CD14-positive monocyte (primary cell): ENCODE results near the gene TDRD15. TPM values are rescaled to one million over a fixed set of nuclear protein-coding genes. Genes with fewer than 3 reads are reported as not detected.

Experiments
- DNase-seq, 3 donors: peaks; one replicate each; pipeline ENCODE4 v3.0.0-alpha.2; 2011 to 2022
- H2AFZ ChIP-seq: 2 replicates; pipeline ENCODE4 v1.6.0; 2012; ENCODE audit warnings: mild to moderate bottlenecking, low read depth, low read length, inconsistent platforms; ENCODE audit not compliant: insufficient read depth, poor library complexity, severe bottlenecking
- H3K27ac ChIP-seq, 2 donors: 1 replicate in 1 of 2; 2 replicates in 1 of 2; pipeline ENCODE4 v1.5.1; 2012 to 2013; ENCODE audit warnings: low read length in 2 of 2, control low read depth in 1 of 2, inconsistent platforms in 1 of 2, low read depth in 1 of 2, mild to moderate bottlenecking in 1 of 2
- H3K27me3 ChIP-seq, 2 donors: one replicate each; pipeline versions ENCODE4 v1.6.0 to v1.6.1; 2011 to 2013; ENCODE audit warnings: low read length in 2 of 2; ENCODE audit not compliant: control insufficient read depth in 2 of 2, insufficient read depth in 2 of 2
- H3K36me3 ChIP-seq, 2 donors: replicated peaks in 1 of 2; 1 replicate in 1 of 2; 2 replicates in 1 of 2; pipeline versions ENCODE4 v1.5.1 to v1.6.1; 2012 to 2013; ENCODE audit warnings: low read length in 2 of 2, control low read depth in 1 of 2, inconsistent platforms in 1 of 2, mild to moderate bottlenecking in 1 of 2; ENCODE audit not compliant: insufficient read depth in 2 of 2, control insufficient read depth in 1 of 2
- H3K4me1 ChIP-seq, 2 donors: 1 replicate in 1 of 2; 2 replicates in 1 of 2; pipeline versions ENCODE4 v1.5.1 to v1.6.1; 2012 to 2013; ENCODE audit warnings: low read length in 2 of 2, control low read depth in 1 of 2, inconsistent platforms in 1 of 2, mild to moderate bottlenecking in 1 of 2, moderate library complexity in 1 of 2; ENCODE audit not compliant: insufficient read depth in 2 of 2, control insufficient read depth in 1 of 2
- H3K4me2 ChIP-seq: replicated peaks from 2 replicates; pipeline ENCODE3; 2012; ENCODE audit warnings: low read length, moderate library complexity, mild to moderate bottlenecking; ENCODE audit not compliant: poor library complexity, severe bottlenecking; ENCODE audit errors: extremely low read depth
- H3K4me3 ChIP-seq, 3 experiments: fragments of 200-600 bp in 1 of 3; sonication (generic) in 1 of 3; replicated peaks in 1 of 3; 1 replicate in 2 of 3; 2 replicates in 1 of 3; pipeline ENCODE4 v1.5.1; 2011 to 2013; ENCODE audit warnings: low read length in 3 of 3, mild to moderate bottlenecking in 3 of 3, control low read depth in 2 of 3, low read depth in 2 of 3, inconsistent platforms in 1 of 3, moderate library complexity in 1 of 3
- H3K79me2 ChIP-seq: 2 replicates; pipeline ENCODE4 v1.6.0; 2012; ENCODE audit warnings: mild to moderate bottlenecking, control low read depth, inconsistent platforms, low read length, moderate library complexity; ENCODE audit not compliant: insufficient read depth
- H3K9ac ChIP-seq: 2 replicates; pipeline ENCODE4 v1.6.0; 2017; ENCODE audit warnings: low read length, mild to moderate bottlenecking; ENCODE audit not compliant: insufficient read depth, poor library complexity, severe bottlenecking
- H3K9me3 ChIP-seq, 2 donors: replicated peaks in 1 of 2; 1 replicate in 1 of 2; 2 replicates in 1 of 2; pipeline versions ENCODE4 v1.5.1 to v1.6.1; 2012 to 2013; ENCODE audit warnings: low read length in 2 of 2, control low read depth in 1 of 2; ENCODE audit not compliant: control insufficient read depth in 1 of 2, insufficient read depth in 1 of 2
- H4K20me1 ChIP-seq: 2 replicates; pipeline ENCODE4 v1.6.0; 2012; ENCODE audit warnings: mild to moderate bottlenecking, low read length, control low read depth, moderate library complexity; ENCODE audit not compliant: insufficient read depth
- H3K27ac Mint-ChIP-seq, 7 donors: one replicate each; pipeline ENCODE4 v1.8.0; 2020; ENCODE audit warnings: mild to moderate bottlenecking in 7 of 7, mixed read lengths in 7 of 7, moderate library complexity in 6 of 7, inconsistent platforms in 2 of 7
- H3K27me3 Mint-ChIP-seq, 3 donors: one replicate each; pipeline ENCODE4 v1.8.0; 2021 to 2022; ENCODE audit warnings: low read depth in 3 of 3, mild to moderate bottlenecking in 3 of 3, mixed read lengths in 3 of 3, moderate library complexity in 3 of 3, inconsistent platforms in 1 of 3
- H3K36me3 Mint-ChIP-seq, 2 donors: one replicate each; pipeline ENCODE4 v1.8.0; 2020; ENCODE audit warnings: mixed read lengths in 2 of 2, inconsistent platforms in 1 of 2, mild to moderate bottlenecking in 1 of 2
- H3K4me1 Mint-ChIP-seq: one replicate; pipeline ENCODE4 v1.8.0; 2020; ENCODE audit warnings: mild to moderate bottlenecking, mixed read lengths
- H3K4me3 Mint-ChIP-seq, 2 donors: one replicate each; pipeline ENCODE4 v1.8.0; 2020; ENCODE audit warnings: mild to moderate bottlenecking in 2 of 2, mixed read lengths in 2 of 2, moderate library complexity in 1 of 2
- H3K9me3 Mint-ChIP-seq, 7 donors: one replicate each; pipeline ENCODE4 v1.8.0; 2020 to 2022; ENCODE audit warnings: mixed read lengths in 7 of 7, mild to moderate bottlenecking in 6 of 7, moderate library complexity in 6 of 7, inconsistent platforms in 2 of 7
- WGBS: methylation state at CpG from one replicate; pipeline ENCODE4 v1.1.5; 2013; ENCODE audit warnings: missing lambda C conversion rate; ENCODE audit not compliant: insufficient coverage; 5-methylcytosine and 5-hydroxymethylcytosine counted together
- intact Hi-C, 2 donors: fragments of 100-400 bp; cut with micrococcal nuclease; formaldehyde crosslinking; loops; one replicate each; pipeline versions ENCODE4 v1.15.0 to v1.15.1; 2023
- polyA plus RNA-seq, 3 donors: library from polyadenylated mRNA; depleted of rRNA in 1 of 3; unstranded in 2 of 3; stranded (reverse) in 1 of 3; fragments of 300-500 nt in 2 of 3; fragments of >200 nt in 1 of 3; fragmentation: Illumina TruSeq in 2 of 3; gene quantifications; 1 replicate in 2 of 3; 2 replicates in 1 of 3; pipeline ENCODE4 v1.2.3, GENCODE V29; 2012 to 2021
- TF ChIP-seq, protein P1 (sequence below): fragments of 200-600 bp; IDR thresholded peaks from one replicate; pipeline ENCODE4 v1.8.0; 2022; ENCODE audit warnings: antibody characterized with exemption, mild to moderate bottlenecking

Gene TDRD15
- polyA plus RNA-seq, 3 donors = not detected

DNA sequence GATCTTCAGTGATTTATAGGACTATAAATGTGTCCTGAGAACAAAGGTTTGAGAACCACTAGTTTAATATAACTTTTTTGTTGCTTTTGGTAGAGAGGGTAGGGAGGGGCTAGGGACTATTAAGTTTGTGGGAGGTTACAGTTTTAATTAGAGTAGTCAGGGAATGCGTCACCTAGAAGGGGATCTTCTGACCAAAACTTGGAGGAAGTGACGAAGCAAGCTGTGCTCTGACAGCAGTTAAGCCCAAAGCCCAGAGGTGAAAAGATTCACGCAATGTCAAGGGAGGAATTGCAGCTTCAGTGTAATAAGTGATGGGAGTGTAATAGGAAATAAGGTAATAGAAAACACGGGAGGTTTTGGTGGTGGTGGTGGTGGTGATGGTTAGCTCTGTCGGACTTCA, 8.1 kb downstream of the TDRD15 start:
- Histone ChIP-seq H3K4me2 (no peak overlapping the region), H3K4me3 (no peak overlapping the region), H3K79me2 (no peaks in the 10 kb centered on the region), H3K27me3 (no peaks in the 10 kb centered on the region), H3K27ac (no peak overlapping the region), H4K20me1 (no peaks in the 10 kb centered on the region), H2AFZ (no peak overlapping the region), H3K9ac (no peak overlapping the region), H3K9me3 (no peaks in the 10 kb centered on the region), H3K4me1 (no peaks in the 10 kb centered on the region), H3K36me3 (no peaks in the 10 kb centered on the region)
- TF ChIP-seq, protein P1, sequence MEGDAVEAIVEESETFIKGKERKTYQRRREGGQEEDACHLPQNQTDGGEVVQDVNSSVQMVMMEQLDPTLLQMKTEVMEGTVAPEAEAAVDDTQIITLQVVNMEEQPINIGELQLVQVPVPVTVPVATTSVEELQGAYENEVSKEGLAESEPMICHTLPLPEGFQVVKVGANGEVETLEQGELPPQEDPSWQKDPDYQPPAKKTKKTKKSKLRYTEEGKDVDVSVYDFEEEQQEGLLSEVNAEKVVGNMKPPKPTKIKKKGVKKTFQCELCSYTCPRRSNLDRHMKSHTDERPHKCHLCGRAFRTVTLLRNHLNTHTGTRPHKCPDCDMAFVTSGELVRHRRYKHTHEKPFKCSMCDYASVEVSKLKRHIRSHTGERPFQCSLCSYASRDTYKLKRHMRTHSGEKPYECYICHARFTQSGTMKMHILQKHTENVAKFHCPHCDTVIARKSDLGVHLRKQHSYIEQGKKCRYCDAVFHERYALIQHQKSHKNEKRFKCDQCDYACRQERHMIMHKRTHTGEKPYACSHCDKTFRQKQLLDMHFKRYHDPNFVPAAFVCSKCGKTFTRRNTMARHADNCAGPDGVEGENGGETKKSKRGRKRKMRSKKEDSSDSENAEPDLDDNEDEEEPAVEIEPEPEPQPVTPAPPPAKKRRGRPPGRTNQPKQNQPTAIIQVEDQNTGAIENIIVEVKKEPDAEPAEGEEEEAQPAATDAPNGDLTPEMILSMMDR = no peak
- no peak overlapping the region for H3K4me3 Mint-ChIP-seq
- intact Hi-C loops = no loop called here
- 73% methylated on average over 4 of the region's 5 CpGs for WGBS
- no peaks in the 10 kb centered on the region for H3K4me1 Mint-ChIP-seq
- no peak for DNase-seq
- no peaks in the 10 kb centered on the region for H3K9me3 Mint-ChIP-seq
- peaks cover 0 to 2% (median 0%) of the 10 kb centered on the region in 3 donors for H3K27me3 Mint-ChIP-seq
- no peak overlapping the region for H3K27ac Mint-ChIP-seq
- H3K36me3 Mint-ChIP-seq = no peaks in the 10 kb centered on the region

DNA sequence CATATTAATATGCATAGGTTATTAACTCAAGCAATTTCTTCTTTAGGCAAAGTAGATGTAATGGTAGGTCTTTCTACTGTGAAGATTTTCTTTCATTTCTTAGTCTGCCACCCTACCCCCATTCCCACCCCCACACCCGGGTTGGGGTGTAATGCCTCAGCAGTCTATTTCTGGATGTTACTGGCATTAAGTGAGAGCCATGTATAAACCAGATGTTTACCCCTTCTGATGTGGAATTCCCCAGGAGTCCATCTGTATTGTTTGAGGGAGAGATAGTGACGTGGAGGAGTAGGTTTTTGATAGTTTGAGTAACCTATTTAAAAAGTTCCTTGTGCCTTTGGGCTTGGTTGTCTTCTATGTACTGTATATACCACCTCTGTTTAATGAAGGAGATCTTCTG, 11.8 kb downstream of the TDRD15 start:
- no peaks in the 10 kb centered on the region for H3K27me3 ChIP-seq
- H3K4me1 ChIP-seq = no peaks in the 10 kb centered on the region
- Mint-ChIP-seq H3K9me3 (no peaks in the 10 kb centered on the region), H3K36me3 (no peaks in the 10 kb centered on the region), H3K27ac (no peak overlapping the region), H3K4me3 (no peak overlapping the region), H3K27me3 (peaks cover 0 to 2% (median 0%) of the 10 kb centered on the region in 3 donors), H3K4me1 (no peaks in the 10 kb centered on the region)
- H3K4me3 ChIP-seq = no peak overlapping the region
- TF ChIP-seq, protein P1 = no peak
- intact Hi-C loops = no loop called here
- no peaks in the 10 kb centered on the region for H3K9me3 ChIP-seq
- no peaks in the 10 kb centered on the region for H4K20me1 ChIP-seq
- H3K4me2 ChIP-seq = no peak overlapping the region
- no peaks in the 10 kb centered on the region for H3K36me3 ChIP-seq
- H2AFZ ChIP-seq = no peak overlapping the region
- WGBS = no CpG with 5 or more reads among the region's 2 CpGs
- H3K9ac ChIP-seq = no peak overlapping the region
- DNase-seq = no peak
- H3K27ac ChIP-seq = no peak overlapping the region
- H3K79me2 ChIP-seq = no peaks in the 10 kb centered on the region
